Activated CD8-positive, alpha-beta memory T cell treated with anti-CD3 and anti-CD28 coated beads for 4 hours (primary cell): ENCODE results near the gene ULBP2.
"Not testable (repeated sequence)": the region's sequence is repeated elsewhere in the genome, so short reads cannot be mapped to it uniquely, and the experiment has no call there.

Experiments
- DNase-seq, 2 donors: peaks; one replicate each; pipeline ENCODE4 v3.0.0-alpha.2; 2020; ENCODE audit warnings: low read depth in 2 of 2

Gene ULBP2

DNA sequence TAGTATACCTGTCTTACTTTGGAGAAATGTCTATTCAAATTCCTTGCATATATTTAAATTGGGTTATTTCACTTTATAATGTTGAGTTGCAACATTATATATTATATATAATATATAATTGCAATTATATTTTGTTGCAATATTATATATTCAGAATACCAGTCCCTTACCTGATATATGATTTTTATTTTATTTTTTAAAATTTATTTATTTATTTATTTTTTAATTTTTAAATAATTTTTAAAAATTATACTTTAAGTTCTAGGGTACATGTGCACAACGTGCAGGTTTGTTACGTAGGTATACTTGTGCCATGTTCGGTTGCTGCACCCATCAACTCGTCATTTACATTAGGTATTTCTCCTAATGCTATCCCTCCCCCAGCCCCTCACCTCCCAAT, 14.8 kb upstream of the ULBP2 start:
- not testable (repeated sequence) for DNase-seq

DNA sequence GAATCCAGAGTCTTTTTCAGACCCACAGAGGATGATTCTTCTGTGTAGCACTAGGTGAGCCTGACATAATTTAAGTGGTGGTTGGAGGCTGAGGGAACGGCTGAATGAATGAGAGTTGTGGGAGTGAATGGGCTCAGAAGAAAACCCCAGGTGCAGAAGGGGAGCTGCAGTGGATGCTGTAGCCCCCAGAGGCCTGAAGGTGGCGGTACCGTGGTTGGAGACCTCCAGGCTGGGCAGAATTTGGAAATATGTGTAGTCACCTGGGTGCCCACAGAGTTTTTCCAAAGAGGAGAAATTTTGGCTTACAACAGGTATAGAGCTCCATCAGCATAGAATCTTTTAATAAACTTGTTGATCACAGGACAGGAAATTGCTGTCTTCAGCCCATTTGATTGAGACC, 12.4 kb upstream of the ULBP2 start:
- no peak for DNase-seq

DNA sequence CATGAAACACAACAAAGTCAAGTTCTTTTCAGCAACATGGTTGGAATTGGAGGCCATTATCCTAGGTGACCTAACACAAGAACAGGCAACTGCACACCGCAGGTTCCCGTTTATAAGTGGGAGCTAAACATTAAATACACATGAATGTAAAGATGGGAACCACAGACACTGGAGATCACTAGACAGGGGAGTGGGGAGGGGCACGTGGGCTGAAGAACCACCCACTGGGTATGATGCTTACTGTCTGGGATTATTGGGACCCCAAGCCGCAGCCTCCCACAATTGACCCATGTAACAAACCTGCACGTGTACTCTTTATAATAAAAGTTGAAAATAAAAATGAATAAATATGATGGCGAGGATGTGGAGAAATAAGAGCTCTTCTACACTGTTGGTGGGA, 10.3 kb upstream of the ULBP2 start:
- DNase-seq: no peak

DNA sequence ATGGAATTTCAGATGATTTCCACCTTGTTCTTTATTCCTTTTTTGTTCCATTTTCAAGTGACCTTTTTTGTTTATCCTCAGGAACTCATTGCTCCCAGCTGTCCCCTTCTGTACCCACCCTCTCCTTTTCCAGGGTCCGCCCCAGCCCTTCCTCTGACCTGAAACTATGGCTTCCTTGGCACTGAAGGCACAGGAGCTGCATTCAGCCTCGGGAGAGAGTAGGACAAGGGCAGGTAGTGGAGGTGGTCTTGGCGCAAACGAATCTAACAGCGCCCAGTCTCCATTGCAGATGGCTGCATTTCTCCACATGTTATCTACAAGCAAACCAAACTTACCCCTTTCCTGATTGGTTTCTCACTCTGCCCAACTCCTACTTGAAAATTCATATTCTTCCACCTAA, 8.8 kb upstream of the ULBP2 start:
- no peak for DNase-seq

DNA sequence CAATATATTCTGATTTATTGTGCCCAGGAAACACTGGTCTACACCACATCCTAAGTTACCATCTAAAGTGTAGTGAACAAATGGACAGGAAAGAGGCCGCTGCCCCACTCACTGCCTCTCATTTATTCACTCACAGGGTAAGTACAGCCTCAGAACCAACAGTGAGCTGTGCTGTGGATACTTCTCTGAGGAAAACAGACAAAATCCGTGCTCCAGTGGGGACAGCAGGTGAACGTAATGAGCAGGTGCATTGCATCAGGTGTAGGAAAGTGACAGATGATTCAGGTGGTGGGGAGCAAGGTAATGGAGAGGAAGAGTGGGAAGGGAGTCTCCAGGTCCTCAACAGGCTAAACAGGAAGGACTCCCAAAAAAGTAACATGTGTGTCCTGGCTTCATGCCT, 8.4 kb upstream of the ULBP2 start:
- DNase-seq: no peak

DNA sequence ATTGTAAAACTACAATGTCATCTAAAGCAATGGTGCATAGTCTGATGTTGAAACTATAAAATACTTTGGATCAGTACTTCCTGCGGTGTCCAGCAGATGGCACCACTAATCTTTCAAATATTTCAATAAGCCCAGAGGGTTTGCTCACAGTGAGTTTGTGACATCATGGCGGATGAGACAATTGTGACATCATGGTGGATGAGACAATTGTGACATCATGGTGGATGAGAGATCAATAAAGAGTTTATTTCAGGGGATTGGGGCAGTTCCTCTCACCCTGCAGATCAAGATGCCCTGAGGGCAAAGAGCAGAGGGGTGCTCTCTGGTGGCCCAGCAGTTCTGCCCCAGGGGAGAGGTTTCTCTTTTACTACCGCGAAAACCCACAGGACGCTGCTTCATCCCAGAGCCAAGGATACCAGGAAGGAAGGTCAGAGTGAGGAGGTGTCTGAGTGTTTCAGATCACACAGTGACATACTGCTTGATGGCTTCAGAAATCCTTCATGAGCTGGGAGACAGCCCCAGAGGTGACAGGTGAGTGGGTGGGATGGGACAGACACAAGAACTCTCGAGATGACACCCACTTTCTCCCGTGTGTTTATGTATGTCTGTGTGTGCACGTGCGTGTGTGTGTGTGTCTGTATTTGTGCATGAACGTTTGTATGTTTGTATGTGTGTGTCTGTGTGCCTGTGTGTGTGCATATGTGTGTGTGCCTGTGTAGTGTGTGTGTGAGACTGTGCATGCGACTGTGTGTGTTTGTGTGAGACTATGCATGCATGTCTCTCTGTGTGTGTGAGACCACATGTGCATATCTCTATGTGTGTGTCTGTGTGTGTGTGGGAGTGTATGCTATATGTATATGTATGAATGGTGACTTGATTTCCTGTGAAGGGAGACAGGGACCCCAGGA, 7.3 kb upstream of the ULBP2 start:
- peak; percentile 47 to 48 for DNase-seq

DNA sequence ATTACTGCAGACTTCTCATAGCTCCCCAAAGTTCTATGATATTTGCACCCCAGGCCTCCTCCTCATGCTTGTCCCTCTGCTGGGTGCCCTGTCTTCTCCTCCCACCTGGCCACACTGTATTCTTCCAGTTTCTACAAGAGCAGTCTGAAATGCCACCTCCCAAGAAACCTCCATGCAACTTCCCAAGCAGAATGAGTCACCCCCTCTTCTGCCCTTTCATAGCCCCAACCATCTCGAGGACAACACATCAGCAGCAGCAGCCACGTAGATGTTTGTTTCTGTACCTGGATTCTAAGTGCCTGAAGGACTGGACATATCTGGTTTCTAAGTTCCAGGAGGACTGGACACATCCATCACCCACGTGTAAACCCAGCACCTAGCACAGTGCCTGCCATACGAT, 6.6 kb upstream of the ULBP2 start:
- no peak for DNase-seq

DNA sequence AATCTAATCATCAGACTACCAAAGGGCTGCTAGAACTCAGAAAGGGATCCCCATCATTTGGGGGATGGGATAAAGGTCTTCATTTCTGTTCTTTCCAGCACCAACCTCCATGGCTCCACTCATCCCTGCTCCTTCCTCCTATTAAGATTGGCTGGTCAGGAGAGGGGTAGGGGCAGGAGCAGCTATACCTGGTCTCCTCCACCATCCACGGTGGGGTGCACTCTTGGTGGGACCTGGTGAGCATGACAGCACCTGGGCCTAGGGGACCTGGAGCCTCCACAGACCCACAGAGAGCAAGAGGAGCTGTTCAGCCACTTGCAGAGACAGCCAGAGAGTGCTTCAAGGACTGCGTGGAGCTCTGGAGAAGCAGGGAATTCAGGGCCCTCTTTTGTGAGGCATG, 6.1 kb upstream of the ULBP2 start:
- no peak for DNase-seq

DNA sequence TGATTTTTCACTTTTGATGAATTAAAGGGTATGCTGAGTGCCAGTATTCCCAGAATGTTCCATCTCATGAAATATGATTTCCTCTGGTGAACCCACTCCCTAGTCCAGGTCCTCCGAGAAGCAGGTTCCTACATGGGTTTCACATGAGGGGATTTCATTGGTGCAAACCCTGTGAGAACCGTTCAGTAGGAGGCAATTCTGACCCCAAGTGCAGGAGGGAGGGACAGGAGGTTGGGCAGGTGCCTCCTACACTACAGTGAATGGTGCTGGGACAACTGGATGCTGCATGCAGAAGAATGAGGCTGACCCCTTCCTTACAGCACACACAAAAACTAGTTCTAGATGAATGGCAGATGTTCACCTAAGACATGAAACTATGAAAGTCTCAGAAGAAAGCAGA, 5.1 kb upstream of the ULBP2 start:
- no peak for DNase-seq

DNA sequence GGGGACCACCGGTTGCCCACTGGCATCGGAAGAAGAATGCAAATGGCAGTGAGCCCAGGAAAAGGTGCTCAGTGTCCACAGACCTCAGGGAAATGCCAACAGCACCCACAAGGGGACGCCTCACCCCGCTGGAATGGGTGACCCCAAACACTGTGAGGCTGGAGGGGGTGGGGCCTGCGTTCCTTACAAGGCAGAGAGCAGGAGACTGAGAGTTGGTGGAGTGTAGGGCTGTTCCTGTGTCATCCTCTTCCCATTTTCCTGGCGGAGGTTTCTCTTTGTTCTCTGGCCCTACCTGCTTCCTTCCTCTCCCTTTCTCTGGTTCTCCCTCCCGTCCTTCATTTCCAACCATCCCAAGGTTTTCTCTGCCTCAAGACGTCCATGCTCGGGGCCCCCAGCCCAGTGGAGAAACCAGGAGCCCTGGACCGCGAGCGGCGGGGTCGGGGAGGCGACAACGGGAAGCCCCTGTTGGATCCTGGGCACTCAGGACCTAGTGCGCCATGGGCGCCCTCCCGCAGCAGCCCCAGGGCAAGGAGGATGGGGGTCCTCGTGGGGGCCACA, 3.7 kb upstream of the ULBP2 start:
- not testable (repeated sequence) for DNase-seq

DNA sequence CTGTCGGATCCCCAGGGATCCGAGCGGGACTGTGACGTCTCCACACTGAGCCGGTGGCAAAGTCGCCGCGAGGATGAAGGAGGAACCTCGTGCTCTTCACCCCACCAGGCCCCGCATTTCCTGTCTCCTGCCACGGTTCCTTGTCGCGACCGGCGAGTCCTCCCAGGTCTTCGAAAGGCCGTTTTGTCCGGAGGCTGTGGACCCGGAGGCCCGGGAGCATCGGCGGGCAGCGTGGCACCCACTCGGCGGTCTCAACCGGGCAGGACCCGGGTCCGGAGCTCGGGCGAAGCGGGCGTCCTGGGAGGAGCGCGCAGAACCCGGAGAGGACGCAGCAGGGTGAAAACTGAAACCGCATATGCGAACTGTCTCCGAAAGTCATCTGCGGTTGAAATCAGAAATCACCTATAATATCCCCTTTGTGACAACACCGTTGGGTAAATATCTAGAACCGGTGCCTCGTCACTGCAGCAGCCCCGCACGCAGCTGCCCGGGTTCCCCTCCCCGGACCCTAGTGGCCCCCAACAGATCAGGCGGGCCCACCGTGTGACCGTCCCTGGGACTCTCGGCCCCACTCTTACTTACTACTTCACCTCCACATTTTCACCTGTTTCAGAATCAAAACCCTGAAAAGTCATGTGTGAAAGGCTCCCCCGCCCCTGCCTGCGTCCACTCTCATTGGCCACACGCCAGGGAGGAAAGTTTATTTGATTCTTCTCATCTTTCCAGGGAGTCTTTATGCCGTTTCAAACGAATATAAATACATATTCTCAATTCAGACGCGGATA, 3.1 kb upstream of the ULBP2 start:
- DNase-seq: no peak

DNA sequence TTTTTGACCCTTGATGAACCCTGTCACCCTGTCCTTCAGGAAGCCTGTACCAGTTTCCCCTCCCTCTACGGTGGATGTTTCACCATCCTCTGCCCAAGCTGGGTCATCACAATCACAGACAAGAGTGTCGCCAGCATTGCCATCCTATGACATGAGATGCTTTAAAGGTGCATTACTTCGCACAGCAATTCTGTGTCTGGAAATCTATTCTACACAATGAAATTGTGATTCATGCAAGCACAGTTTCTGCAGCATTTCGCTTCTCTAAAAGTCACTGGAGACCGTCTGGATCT, 2.5 kb upstream of the ULBP2 start:
- no peak for DNase-seq

DNA sequence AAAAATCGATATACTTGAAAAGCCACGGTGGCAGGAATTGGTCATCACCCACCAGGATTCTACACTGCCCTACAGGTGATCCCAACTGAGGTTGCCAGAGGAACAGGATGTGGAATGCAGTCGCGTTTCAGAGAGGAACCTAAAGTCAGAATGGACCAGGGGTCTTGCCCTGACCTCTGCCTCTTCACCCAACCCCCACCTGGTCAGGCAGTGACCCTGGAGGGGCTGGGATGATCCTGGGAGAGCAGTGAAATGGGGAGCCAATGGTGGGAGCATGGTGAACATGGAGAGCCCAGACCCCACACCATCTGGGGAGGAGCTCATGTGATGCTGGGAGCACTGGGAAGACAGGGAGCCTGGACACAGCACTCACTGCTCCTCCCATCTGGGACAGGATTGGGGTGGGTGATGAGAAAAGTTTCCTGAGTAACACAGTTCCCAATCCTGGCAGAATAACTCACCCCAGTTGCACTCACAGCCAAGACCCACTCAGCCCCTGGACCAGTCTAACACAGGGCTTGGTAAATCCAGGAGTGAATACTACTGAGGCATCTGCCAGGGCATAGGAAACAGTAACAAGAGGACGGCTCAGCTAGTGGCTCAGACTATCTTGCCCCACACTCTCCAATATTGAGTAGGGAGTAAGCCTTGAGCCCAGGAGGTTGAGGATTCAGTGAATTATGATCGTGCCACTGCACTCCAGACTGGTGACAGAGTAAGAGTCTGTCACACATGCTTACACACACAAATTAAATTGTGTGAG, 1.7 kb upstream of the ULBP2 start:
- no peak for DNase-seq

DNA sequence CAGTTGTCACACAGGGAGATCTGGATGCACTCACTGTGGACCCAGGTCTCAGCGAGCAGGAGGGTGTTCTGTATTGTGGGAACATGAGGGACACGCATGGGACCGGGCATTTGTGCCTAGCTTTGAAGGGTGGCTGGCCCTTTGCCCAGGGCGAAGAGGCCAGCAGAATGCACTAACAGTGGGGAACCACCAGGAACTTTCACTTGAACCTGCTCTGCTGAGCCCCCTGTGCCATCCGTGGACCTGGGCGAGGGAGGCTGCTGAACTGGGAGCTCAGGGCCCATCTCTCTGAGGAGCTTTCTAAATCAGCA, 1.2 kb upstream of the ULBP2 start:
- DNase-seq: no peak

DNA sequence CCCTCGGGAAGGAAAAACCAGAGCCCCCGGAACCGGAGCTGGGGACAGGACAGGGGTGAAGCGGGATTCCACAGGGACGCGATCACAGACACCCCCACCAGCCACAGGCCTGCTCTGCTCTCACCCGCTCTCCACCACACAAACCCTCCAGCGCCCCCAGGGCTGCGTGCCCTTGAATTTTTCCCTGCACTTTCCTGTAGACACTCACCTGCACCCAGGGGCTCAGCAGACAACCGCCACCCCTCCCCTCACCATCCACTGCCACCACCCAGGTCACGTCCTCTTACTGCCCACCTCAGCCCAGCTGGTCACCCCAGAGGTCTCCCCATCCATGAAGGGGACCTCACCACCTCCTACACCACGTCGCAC, 631 bp downstream of the ULBP2 start:
- no peak for DNase-seq

DNA sequence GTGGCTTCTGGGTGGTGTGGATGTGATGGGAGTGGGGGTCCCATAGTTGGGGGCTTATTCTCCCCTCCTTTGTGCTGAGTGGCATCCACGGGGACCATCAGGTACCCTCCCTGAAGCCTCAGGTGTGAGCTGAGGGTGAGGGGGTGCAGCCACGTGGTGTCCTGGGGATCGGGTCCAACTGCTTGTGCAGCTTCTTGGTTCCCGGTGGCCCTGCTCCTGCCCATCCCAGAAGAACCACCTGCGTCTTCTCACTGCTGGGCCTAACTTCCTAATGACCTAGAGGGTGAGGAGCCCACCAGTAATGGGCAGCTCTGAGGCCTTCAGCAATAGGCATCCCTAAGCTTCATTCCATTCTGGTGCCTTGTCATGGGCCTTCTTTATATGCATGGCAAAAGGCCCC, 1.5 kb downstream of the ULBP2 start:
- not testable (repeated sequence) for DNase-seq

DNA sequence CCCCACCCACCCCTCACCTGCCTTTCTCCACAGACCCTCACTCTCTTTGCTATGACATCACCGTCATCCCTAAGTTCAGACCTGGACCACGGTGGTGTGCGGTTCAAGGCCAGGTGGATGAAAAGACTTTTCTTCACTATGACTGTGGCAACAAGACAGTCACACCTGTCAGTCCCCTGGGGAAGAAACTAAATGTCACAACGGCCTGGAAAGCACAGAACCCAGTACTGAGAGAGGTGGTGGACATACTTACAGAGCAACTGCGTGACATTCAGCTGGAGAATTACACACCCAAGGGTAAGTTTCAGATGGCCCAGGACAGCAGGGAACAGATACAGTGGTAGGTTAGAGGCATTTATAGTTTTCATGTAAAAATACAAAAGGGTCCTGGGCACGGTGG, 3.5 kb downstream of the ULBP2 start:
- not testable (repeated sequence) for DNase-seq

DNA sequence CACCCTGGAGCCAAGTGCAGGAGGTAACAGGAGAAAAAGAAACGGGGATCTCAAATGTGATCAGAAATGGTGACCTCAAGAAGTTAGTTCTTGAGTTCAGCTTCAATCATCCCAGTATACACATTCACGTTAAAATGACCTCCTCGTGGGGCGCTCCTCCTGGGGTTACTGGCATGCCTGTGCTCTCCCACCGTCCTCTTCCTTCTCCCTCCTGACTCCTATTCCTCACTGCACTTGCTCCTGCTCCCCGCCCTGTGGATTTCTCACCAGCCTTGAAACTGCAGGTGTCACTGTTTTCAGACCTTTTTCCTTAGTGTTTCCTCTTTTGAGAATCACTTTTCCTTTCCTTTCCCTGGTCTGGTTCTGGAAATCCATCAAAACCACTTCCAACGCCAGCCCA, 4.8 kb downstream of the ULBP2 start:
- DNase-seq: not testable (repeated sequence)

DNA sequence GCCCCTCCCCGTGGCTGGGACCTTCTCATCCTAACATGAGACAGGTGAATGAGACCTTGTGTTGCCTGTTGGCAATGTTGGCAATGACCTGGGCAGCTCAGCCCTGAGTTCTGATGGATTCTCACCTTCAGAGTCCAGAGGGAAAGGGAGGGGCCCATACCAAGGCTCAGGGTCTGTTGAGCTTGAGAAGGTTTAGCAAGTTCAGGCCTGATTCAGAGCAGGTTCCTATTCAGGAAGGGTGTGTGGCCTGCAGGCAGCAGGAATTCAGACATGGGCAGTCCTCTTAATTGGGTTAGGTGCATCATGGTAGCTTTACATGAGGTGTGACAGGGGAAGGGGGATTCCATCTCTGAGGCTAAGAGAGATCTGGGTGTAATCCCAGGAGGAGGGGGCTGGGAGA, 5.7 kb downstream of the ULBP2 start:
- not testable (repeated sequence) for DNase-seq

DNA sequence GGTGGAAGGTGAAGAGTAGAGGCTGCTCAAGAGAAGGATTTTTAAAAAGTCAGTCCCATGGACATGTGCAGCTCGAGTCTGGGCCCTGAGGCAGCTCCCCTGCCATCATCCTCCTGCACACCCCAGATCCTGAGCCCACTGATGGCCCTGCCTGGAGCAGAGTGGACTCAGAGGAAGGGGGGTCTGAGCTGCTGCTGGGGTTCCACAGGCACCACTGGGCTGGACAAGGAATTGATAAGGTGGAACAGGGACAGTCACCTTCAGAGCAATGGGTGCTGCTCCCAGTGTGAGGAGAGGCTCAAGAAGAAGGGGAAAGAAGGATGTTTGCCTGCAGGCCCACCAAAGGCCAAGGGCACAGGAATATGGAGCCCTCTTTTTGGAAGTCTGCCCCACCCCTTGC, 6.2 kb downstream of the ULBP2 start:
- DNase-seq: no peak

DNA sequence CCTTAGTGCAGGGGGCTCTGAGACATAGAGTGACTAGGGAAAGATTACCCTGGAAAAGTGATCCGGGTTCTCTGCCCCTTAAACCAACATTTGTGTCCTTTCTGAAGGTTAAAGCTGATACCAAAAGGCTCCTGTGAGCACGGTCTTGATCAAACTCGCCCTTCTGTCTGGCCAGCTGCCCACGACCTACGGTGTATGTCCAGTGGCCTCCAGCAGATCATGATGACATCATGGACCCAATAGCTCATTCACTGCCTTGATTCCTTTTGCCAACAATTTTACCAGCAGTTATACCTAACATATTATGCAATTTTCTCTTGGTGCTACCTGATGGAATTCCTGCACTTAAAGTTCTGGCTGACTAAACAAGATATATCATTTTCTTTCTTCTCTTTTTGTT, 6.8 kb downstream of the ULBP2 start:
- no peak for DNase-seq

DNA sequence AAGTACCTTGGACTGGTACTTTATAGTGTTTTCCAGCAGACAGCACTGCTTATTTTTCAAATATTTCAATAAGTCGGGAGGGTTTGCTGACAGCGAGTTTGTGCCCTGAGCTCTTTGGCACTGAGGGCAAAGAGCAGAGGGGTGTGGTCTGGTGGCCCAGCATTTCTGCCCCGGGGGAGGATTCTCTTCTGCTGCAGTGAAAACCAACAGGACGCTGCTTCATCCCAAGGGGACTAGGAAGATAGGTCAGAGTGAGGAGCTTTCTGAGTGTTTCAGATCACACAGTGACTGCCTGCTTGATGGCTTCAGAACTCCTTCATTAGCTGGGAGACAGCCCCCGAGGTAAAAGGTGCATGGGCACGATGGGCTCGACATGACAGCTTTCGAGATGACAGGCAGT, 8.6 kb downstream of the ULBP2 start:
- no peak for DNase-seq

DNA sequence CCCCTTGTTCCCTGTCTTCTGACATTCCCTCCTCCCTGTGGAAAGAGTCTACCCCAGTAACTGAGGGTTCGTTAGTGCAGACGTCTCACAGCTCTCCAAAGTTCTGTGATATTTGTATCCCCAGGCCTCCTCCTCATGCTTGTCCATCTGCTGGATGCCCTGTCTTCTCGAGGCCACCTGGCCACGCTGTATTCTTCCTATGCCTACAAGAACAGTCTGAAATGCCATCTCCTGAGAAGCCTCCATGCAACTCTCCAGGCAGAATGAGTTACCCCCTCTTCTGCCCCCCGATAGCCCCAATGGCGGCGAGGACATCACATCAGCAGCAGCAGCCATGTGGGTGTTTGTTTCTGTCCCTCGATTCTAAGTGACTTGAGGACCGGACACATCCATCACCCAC, 9.3 kb downstream of the ULBP2 start:
- no peak for DNase-seq
